Retinal pigment epithelial cell (primary cell): ENCODE data around the gene PTPN3.
"Not testable (repeated sequence)": the region's sequence is repeated elsewhere in the genome, so short reads cannot be mapped to it uniquely, and the experiment has no call there.

Source experiments
- DNase-seq: peaks from one replicate; pipeline ENCODE4 v3.0.0-alpha.2; 2010; ENCODE audit warnings: low read depth
- H3K4me3 ChIP-seq: 2 replicates; pipeline ENCODE4 v1.5.1; 2011; ENCODE audit warnings: mild to moderate bottlenecking, low read length, control low read depth, moderate library complexity
- CTCF ChIP-seq: conservative IDR thresholded peaks from 2 replicates; pipeline ENCODE4 v1.5.1; 2011; ENCODE audit warnings: low read depth, low read length, control low read depth, inconsistent platforms

Gene PTPN3

GRCh38 chr9:109498195-109499092 lies at the start of gene PTPN3:
PTPN3 (minus strand) TSS chr9:109498307; CDS start chr9:109463434, 34,873 bp downstream.
- DNase-seq = no peak
- TF ChIP-seq CTCF = no peak
- H3K4me3 ChIP-seq = peak within 1 kb of the TSS; percentile 55

GRCh38 chr9:109544954-109545353 lies 46.8 kb upstream of the PTPN3 start:
- not testable (repeated sequence) for DNase-seq, H3K4me3 ChIP-seq

GRCh38 chr9:109542922-109543321 lies 44.8 kb upstream of the PTPN3 start:
- no peak overlapping the region for H3K4me3 ChIP-seq
- DNase-seq = no peak
- no peak for TF ChIP-seq CTCF

- no peak for TF ChIP-seq CTCF
- no peak overlapping the region for H3K4me3 ChIP-seq
- DNase-seq = no peak
These were observed 40.2 kb upstream of the PTPN3 start for GRCh38 chr9:109538346-109538745.

- no peak for DNase-seq
- TF ChIP-seq CTCF = no peak
These were observed 39.2 kb upstream of the PTPN3 start for GRCh38 chr9:109537288-109537687.

GRCh38 chr9:109536859-109537258 lies 38.8 kb upstream of the PTPN3 start:
- no peak for TF ChIP-seq CTCF
- no peak overlapping the region for H3K4me3 ChIP-seq
- peak; percentile 2 for DNase-seq

More at GRCh38 chr9:109537288-109537687, 39.2 kb upstream of the PTPN3 start:
- no peak overlapping the region for H3K4me3 ChIP-seq

- no peak for DNase-seq
- no peak overlapping the region for H3K4me3 ChIP-seq
- no peak for TF ChIP-seq CTCF
These were observed 37.3 kb upstream of the PTPN3 start for GRCh38 chr9:109535365-109535764.
